ENCODE results near the gene CADM1. TPM values are rescaled to one million over a fixed set of nuclear protein-coding genes. Genes with fewer than 3 reads are reported as not detected.

The CADM1 gene
- total and polyA plus RNA-seq, 8 donors, result 0.58 to 29.7 (median 5.3) TPM

DNA sequence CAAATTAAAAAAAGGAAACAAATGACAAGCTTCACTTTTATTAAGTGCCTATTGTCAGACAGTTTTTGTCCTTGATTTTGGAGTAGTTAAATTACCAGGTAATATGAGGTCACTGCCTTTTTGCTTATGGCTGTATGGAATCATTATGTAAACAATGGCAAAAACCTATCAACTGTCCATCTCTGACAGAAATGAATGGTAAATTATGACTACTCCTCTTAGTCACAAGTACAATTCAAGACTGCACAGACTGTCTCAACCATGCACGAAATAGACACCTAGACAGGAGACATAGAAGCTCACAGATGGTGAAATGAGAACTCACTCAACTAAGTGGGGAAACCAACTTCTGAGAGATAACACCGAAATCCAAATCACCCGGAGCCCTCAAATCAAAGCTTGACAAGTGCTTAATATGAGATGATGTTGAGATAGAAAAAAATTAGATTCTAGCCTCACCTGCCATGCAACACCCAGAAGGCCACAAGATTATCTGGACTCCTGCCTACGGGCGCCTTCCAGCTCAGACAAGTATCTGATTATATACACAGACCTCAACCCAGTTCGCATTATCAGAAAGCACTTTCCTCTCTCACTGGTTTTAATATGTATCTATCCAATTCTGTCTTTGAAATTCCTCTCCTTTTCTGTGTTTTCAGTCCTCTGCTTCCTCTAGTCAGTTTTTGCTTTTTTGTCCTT lies 199.3 kb downstream of the CADM1 start:
- intact Hi-C loops (cut with DNase I; ENCODE audit: low total_unique reads), result no loop called here
- no peak overlapping the region for H3K4me3 ChIP-seq
- H3K9me3 ChIP-seq, result no peaks in the 10 kb centered on the region
- TF ChIP-seq EP300 (IDR thresholded peaks at IDR 0.05), result no peak
- TF ChIP-seq POLR2AphosphoS5 (IDR thresholded peaks at IDR 0.05), result no peak
- TF ChIP-seq, protein P1, sequence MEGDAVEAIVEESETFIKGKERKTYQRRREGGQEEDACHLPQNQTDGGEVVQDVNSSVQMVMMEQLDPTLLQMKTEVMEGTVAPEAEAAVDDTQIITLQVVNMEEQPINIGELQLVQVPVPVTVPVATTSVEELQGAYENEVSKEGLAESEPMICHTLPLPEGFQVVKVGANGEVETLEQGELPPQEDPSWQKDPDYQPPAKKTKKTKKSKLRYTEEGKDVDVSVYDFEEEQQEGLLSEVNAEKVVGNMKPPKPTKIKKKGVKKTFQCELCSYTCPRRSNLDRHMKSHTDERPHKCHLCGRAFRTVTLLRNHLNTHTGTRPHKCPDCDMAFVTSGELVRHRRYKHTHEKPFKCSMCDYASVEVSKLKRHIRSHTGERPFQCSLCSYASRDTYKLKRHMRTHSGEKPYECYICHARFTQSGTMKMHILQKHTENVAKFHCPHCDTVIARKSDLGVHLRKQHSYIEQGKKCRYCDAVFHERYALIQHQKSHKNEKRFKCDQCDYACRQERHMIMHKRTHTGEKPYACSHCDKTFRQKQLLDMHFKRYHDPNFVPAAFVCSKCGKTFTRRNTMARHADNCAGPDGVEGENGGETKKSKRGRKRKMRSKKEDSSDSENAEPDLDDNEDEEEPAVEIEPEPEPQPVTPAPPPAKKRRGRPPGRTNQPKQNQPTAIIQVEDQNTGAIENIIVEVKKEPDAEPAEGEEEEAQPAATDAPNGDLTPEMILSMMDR (IDR thresholded peaks at IDR 0.05), result no peak
- TF ChIP-seq POLR2A (IDR thresholded peaks at IDR 0.05), result no peak
- no peaks in the 10 kb centered on the region for H3K36me3 ChIP-seq
- 67 to 82% (median 80%) methylated on average over 6 of the region's 6 CpGs for WGBS, 5 donors
- no peaks in the 10 kb centered on the region for H3K4me1 ChIP-seq
- no peaks in the 10 kb centered on the region for H3K27me3 ChIP-seq
- no peak overlapping the region for H3K27ac ChIP-seq
- DNase-seq, result no peak

DNA sequence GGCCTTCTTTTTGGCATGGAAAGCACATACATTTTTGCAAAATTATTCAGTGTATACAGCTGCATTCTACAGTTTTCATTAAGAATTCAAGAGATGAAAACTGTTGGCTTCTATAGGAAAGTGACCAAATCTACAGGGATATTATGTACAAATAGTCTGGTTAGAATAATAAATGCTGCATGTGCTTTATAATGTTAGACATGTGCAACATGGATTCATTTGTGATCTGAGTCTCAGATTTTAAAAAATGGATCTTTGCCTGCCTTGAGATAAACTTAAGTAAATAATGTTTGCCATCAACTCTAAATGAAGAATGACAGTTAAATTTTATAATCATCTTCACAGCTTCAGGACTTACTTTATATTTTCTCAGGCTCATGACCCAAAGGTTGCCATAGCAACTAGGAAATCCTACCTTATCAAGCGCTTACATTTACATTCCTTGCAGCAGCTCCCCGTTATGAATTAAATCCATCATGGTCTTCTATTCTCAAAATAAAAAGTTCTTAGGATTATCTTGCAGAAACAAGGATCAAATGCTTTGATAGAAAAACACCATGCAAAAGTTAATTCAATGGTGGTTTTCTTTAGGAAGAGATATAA lies 200.2 kb downstream of the CADM1 start:
- Histone ChIP-seq H3K4me1 (no peaks in the 10 kb centered on the region), H3K27ac (no peak overlapping the region), H3K4me3 (no peak overlapping the region), H3K9me3 (no peaks in the 10 kb centered on the region), H3K36me3 (no peaks in the 10 kb centered on the region), H3K27me3 (no peaks in the 10 kb centered on the region)
- DNase-seq, result no peak
- 61 to 71% (median 65%) methylated on average over 2 of the region's 2 CpGs for WGBS, 5 donors
- intact Hi-C loops (cut with DNase I; ENCODE audit: low total_unique reads), result no loop called here
- TF ChIP-seq EP300 (IDR thresholded peaks at IDR 0.05) (no peak), POLR2A (IDR thresholded peaks at IDR 0.05) (no peak)

DNA sequence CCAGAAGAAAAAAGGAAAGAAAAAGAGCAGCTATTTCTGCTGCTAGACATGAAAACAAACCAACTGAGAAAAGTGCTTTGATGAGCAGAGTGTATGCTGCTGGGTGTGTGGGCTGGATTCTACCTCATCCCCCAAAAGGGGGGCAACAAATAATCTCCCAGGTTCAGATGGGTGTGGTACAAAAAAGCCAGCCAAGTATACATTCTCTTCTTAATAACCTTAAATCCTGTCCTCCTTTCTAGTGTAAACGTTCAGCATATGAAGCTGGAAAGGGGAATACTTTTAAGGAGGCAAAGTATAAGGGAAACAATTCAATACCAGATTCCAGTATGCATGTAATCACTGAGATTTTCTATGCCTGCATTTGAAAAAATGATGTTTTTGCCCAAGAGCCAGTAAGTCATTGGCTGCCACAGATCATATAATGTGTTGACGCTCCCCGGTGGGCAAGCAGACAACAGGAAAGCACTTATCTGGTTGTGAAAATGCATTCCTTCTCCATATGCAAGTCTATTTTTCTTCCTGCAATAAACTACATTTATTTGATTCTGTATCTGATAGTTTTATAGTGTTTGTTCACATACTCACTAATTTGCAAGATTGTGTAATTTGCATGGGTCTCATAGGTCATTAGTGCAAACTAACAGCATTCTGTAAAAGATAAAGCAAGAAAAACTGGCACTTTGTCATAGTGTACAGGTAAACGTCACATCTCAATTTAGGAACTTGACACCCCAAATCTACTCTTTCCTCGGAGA lies 201.1 kb downstream of the CADM1 start:
- intact Hi-C loops (cut with DNase I; ENCODE audit: low total_unique reads), result no loop called here
- H3K4me1 ChIP-seq, result no peaks in the 10 kb centered on the region
- DNase-seq, result no peak
- no peak overlapping the region for H3K4me3 ChIP-seq
- TF ChIP-seq, protein P1 (IDR thresholded peaks at IDR 0.05), result no peak
- TF ChIP-seq EP300 (IDR thresholded peaks at IDR 0.05), result no peak
- no peak for TF ChIP-seq POLR2AphosphoS5 (IDR thresholded peaks at IDR 0.05)
- TF ChIP-seq POLR2A (IDR thresholded peaks at IDR 0.05), result no peak
- no peaks in the 10 kb centered on the region for H3K9me3 ChIP-seq
- H3K36me3 ChIP-seq, result no peaks in the 10 kb centered on the region
- H3K27ac ChIP-seq, result no peak overlapping the region
- no peaks in the 10 kb centered on the region for H3K27me3 ChIP-seq
- 60 to 71% (median 67%) methylated on average over 5 of the region's 5 CpGs for WGBS, 5 donors

DNA sequence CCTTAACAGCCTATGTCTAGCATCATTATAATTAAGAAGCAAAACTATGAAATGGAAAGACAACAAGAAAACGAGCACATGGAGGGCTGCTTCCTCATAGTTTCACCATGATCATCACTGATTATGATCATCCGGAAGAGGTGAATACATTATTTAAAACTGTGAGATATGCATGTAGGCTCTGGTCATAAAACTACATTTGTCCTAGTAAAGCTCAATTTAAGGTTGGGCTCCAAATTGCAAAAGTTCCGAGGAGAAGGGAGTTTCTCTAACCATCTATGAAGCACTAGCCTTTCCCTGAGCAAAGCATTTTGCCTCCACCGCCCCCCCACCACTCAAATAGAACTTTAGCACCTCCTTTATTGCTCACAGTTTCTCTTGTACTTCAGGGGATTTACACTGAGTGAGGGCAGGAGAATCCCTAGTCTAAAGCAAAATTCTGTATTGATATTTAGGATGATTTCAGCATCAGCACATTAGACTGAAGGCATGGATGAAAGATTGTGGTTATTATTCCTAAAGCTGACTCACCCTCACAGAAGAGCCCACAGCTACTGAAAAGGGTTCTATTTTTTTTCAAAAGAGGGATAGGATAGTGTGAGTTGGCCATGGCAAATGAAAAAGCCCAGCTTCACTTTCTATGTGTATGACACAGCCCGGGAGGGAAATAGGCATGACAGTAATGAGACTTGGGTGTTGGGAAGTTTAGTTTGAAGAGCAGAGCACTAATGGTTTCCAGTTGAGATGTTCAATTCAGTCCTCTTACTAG lies 203.4 kb downstream of the CADM1 start:
- no peak overlapping the region for H3K4me3 ChIP-seq
- no peaks in the 10 kb centered on the region for H3K27me3 ChIP-seq
- H3K9me3 ChIP-seq, result no peaks in the 10 kb centered on the region
- intact Hi-C loops (cut with DNase I; ENCODE audit: low total_unique reads), result no loop called here
- H3K4me1 ChIP-seq, result no peaks in the 10 kb centered on the region
- no peak for TF ChIP-seq POLR2A (IDR thresholded peaks at IDR 0.05)
- TF ChIP-seq, protein P1 (IDR thresholded peaks at IDR 0.05), result no peak
- no peak for TF ChIP-seq EP300 (IDR thresholded peaks at IDR 0.05)
- no peak for TF ChIP-seq POLR2AphosphoS5 (IDR thresholded peaks at IDR 0.05)
- H3K36me3 ChIP-seq, result no peaks in the 10 kb centered on the region
- DNase-seq, result no peak
- 84 to 89% (median 88%) methylated on average over 5 of the region's 5 CpGs for WGBS, 5 donors
- no peak overlapping the region for H3K27ac ChIP-seq

Data from stomach (tissue), 9 donors.